ENCODE measurements around the gene NKPD1. TPM values are rescaled to one million over a fixed set of nuclear protein-coding genes. Genes with fewer than 3 reads are reported as not detected.

NKPD1 gene
- total RNA-seq, 3 donors from 2014 or later (not counting 1 experiment from before 2014, with no cell fraction given): 0.55 to 1.00 (median 0.66) TPM

DNA sequence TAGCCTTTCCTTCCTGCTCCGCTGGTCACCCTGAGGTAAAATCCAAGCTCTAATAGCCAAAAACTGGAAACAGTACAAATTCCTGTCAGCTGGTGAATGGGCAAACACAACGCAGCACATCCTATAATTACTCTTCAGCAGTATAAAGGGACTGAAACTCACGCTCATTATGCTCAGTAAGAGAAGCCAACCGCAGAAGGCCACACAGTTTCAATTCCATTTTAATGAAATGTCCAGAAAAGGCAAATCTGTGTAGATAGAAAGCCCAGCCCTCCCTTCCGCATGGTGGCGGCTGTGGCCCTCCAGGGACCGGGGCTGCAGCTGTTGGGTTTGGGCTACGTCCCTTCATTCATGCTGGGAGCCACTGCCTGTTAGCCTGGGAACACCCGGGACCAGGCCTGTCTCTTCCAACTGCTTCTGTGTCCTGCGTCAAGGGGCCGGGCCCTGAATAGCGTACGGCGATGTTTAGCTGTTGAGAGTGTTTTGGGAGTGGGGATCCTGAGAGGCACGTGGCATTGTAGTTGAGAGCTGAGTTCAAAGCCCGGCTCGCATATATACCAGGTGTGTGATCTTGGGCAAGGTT lies 23.5 kb downstream of the NKPD1 start:
- Mint-ChIP-seq H3K27ac (no peak overlapping the region), H3K36me3 (no peaks in the 10 kb centered on the region), H3K9me3 (no peaks in the 10 kb centered on the region), H3K27me3 (ENCODE audit: low read depth in 2 of 2) (no peaks in the 10 kb centered on the region), H3K4me3 (no peak overlapping the region), H3K4me1 (peaks cover 10 to 25% of the 10 kb centered on the region in 2 donors)
- TF ChIP-seq CTCF (IDR thresholded peaks at IDR 0.05): no peak
- DNase-seq: no peak
- WGBS (ENCODE audit: insufficient coverage): 83% methylated on average over 17 of the region's 17 CpGs
- H3K4me1 ChIP-seq (ENCODE audit: control insufficient read depth, insufficient read depth, low read length): peaks cover 21% of the 10 kb centered on the region
- H3K4me3 ChIP-seq (ENCODE audit: low read length): no peak overlapping the region
- no peaks in the 10 kb centered on the region for H3K9me3 ChIP-seq (ENCODE audit: control insufficient read depth, insufficient read depth, low read length)
- intact Hi-C loops (cut with micrococcal nuclease): no loop called here
- H3K27me3 ChIP-seq (ENCODE audit: control insufficient read depth, insufficient read depth, low read length): no peaks in the 10 kb centered on the region
- peaks cover 9% of the 10 kb centered on the region for H3K36me3 ChIP-seq (ENCODE audit: control insufficient read depth, insufficient read depth, low read length)
- no peak for ATAC-seq
- H3K27ac ChIP-seq (ENCODE audit: low read length): no peak overlapping the region

GRCh38 chr19:45136507-45137178 lies 24.1 kb downstream of the NKPD1 start:
- intact Hi-C loops (cut with micrococcal nuclease): no loop called here
- Histone ChIP-seq H3K36me3 (ENCODE audit: control insufficient read depth, insufficient read depth, low read length) (peaks cover 4% of the 10 kb centered on the region), H3K4me3 (ENCODE audit: low read length) (no peak overlapping the region), H3K27me3 (ENCODE audit: control insufficient read depth, insufficient read depth, low read length) (no peaks in the 10 kb centered on the region), H3K9me3 (ENCODE audit: control insufficient read depth, insufficient read depth, low read length) (no peaks in the 10 kb centered on the region), H3K4me1 (ENCODE audit: control insufficient read depth, insufficient read depth, low read length) (peaks cover 21% of the 10 kb centered on the region), H3K27ac (ENCODE audit: low read length) (no peak overlapping the region)
- DNase-seq (no peak), ATAC-seq (no peak)
- no peak overlapping the region for H3K27ac Mint-ChIP-seq
- peaks cover 10 to 25% of the 10 kb centered on the region in 2 donors for H3K4me1 Mint-ChIP-seq
- no peaks in the 10 kb centered on the region for H3K36me3 Mint-ChIP-seq
- H3K4me3 Mint-ChIP-seq: no peak overlapping the region
- no peaks in the 10 kb centered on the region for H3K9me3 Mint-ChIP-seq
- TF ChIP-seq CTCF (IDR thresholded peaks at IDR 0.05): no peak
- H3K27me3 Mint-ChIP-seq (ENCODE audit: low read depth in 2 of 2): no peaks in the 10 kb centered on the region
- WGBS (ENCODE audit: insufficient coverage): 90% methylated on average over 12 of the region's 12 CpGs

- WGBS (ENCODE audit: insufficient coverage): 97% methylated on average over 21 of the region's 21 CpGs
- Mint-ChIP-seq H3K9me3 (no peaks in the 10 kb centered on the region), H3K36me3 (no peaks in the 10 kb centered on the region), H3K4me3 (no peak overlapping the region), H3K27ac (no peak overlapping the region), H3K27me3 (ENCODE audit: low read depth in 2 of 2) (no peaks in the 10 kb centered on the region), H3K4me1 (peaks cover 10 to 25% of the 10 kb centered on the region in 2 donors)
- peaks cover 21% of the 10 kb centered on the region for H3K4me1 ChIP-seq (ENCODE audit: control insufficient read depth, insufficient read depth, low read length)
- no peak for TF ChIP-seq CTCF (IDR thresholded peaks at IDR 0.05)
- no peak overlapping the region for H3K27ac ChIP-seq (ENCODE audit: low read length)
- H3K27me3 ChIP-seq (ENCODE audit: control insufficient read depth, insufficient read depth, low read length): no peaks in the 10 kb centered on the region
- H3K36me3 ChIP-seq (ENCODE audit: control insufficient read depth, insufficient read depth, low read length): no peaks in the 10 kb centered on the region
- H3K9me3 ChIP-seq (ENCODE audit: control insufficient read depth, insufficient read depth, low read length): no peaks in the 10 kb centered on the region
- no peak for ATAC-seq
- H3K4me3 ChIP-seq (ENCODE audit: low read length): no peak overlapping the region
- DNase-seq: no peak
- intact Hi-C loops (cut with micrococcal nuclease): no loop called here
These were observed 25.5 kb downstream of the NKPD1 start for GRCh38 chr19:45135176-45135885.
